Measurements from ENCODE around the gene MYO10.

DNA sequence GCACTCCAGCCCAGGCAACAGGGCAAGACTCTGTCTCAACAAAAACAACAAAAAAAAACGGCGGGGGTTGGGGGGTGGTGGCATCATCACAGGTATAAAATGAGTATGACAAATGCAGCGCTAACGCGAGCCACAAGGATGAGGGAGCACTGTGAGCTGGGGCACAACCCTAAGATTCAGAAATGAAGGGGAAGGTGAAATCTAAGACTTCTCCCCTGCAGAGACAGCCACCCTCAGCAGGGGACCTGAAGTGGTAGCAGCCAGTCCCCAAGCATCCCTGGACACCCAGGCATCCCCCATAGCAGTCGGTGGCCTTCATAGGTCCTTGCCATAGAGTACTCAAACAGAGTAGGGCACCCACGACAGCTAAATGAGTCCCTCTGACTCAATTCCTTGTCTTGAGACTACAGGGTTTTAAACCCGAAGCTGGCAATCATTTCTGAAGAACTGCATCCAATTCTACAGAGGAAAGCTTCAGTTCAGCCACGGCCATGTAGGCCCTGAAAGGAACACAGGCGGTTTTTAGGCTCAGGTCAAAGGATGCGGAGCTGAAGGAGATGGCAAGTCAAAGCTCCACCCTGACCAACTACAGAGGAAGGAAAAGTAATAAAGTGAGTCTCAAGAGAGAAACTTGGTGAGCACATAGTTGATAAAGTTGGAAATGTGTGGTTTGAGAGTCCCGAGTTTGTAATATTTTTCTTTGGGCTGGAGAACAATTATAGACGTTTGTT, 50.3 kb downstream of the MYO10 start:
- TF ChIP-seq, protein P1, sequence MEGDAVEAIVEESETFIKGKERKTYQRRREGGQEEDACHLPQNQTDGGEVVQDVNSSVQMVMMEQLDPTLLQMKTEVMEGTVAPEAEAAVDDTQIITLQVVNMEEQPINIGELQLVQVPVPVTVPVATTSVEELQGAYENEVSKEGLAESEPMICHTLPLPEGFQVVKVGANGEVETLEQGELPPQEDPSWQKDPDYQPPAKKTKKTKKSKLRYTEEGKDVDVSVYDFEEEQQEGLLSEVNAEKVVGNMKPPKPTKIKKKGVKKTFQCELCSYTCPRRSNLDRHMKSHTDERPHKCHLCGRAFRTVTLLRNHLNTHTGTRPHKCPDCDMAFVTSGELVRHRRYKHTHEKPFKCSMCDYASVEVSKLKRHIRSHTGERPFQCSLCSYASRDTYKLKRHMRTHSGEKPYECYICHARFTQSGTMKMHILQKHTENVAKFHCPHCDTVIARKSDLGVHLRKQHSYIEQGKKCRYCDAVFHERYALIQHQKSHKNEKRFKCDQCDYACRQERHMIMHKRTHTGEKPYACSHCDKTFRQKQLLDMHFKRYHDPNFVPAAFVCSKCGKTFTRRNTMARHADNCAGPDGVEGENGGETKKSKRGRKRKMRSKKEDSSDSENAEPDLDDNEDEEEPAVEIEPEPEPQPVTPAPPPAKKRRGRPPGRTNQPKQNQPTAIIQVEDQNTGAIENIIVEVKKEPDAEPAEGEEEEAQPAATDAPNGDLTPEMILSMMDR (IDR thresholded peaks at IDR 0.05): no peak
- TF ChIP-seq, protein P2, sequence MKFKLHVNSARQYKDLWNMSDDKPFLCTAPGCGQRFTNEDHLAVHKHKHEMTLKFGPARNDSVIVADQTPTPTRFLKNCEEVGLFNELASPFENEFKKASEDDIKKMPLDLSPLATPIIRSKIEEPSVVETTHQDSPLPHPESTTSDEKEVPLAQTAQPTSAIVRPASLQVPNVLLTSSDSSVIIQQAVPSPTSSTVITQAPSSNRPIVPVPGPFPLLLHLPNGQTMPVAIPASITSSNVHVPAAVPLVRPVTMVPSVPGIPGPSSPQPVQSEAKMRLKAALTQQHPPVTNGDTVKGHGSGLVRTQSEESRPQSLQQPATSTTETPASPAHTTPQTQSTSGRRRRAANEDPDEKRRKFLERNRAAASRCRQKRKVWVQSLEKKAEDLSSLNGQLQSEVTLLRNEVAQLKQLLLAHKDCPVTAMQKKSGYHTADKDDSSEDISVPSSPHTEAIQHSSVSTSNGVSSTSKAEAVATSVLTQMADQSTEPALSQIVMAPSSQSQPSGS (CRISPR knock-in tag; IDR thresholded peaks at IDR 0.05; ENCODE audit: borderline replicate concordance, low read depth): no peak
- TF ChIP-seq, protein P3, sequence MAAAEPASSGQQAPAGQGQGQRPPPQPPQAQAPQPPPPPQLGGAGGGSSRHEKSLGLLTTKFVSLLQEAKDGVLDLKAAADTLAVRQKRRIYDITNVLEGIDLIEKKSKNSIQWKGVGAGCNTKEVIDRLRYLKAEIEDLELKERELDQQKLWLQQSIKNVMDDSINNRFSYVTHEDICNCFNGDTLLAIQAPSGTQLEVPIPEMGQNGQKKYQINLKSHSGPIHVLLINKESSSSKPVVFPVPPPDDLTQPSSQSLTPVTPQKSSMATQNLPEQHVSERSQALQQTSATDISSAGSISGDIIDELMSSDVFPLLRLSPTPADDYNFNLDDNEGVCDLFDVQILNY (CRISPR knock-in tag; IDR thresholded peaks at IDR 0.05): no peak
- no peak for TF ChIP-seq NFYB (CRISPR knock-in tag; conservative IDR thresholded peaks at IDR 0.05; ENCODE audit: low read depth)
- no peak for TF ChIP-seq SP1 (CRISPR knock-in tag; conservative IDR thresholded peaks at IDR 0.05)
- TF ChIP-seq JUN (CRISPR knock-in tag; IDR thresholded peaks at IDR 0.05): no peak
- TF ChIP-seq, protein P4, sequence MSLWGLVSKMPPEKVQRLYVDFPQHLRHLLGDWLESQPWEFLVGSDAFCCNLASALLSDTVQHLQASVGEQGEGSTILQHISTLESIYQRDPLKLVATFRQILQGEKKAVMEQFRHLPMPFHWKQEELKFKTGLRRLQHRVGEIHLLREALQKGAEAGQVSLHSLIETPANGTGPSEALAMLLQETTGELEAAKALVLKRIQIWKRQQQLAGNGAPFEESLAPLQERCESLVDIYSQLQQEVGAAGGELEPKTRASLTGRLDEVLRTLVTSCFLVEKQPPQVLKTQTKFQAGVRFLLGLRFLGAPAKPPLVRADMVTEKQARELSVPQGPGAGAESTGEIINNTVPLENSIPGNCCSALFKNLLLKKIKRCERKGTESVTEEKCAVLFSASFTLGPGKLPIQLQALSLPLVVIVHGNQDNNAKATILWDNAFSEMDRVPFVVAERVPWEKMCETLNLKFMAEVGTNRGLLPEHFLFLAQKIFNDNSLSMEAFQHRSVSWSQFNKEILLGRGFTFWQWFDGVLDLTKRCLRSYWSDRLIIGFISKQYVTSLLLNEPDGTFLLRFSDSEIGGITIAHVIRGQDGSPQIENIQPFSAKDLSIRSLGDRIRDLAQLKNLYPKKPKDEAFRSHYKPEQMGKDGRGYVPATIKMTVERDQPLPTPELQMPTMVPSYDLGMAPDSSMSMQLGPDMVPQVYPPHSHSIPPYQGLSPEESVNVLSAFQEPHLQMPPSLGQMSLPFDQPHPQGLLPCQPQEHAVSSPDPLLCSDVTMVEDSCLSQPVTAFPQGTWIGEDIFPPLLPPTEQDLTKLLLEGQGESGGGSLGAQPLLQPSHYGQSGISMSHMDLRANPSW (CRISPR knock-in tag; conservative IDR thresholded peaks at IDR 0.05; ENCODE audit: low read depth): no peak
- TF ChIP-seq, protein P5, sequence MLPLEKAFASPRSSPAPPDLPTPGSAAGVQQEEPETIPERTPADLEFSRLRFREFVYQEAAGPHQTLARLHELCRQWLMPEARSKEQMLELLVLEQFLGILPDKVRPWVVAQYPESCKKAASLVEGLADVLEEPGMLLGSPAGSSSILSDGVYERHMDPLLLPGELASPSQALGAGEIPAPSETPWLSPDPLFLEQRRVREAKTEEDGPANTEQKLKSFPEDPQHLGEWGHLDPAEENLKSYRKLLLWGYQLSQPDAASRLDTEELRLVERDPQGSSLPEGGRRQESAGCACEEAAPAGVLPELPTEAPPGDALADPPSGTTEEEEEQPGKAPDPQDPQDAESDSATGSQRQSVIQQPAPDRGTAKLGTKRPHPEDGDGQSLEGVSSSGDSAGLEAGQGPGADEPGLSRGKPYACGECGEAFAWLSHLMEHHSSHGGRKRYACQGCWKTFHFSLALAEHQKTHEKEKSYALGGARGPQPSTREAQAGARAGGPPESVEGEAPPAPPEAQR (CRISPR knock-in tag; IDR thresholded peaks at IDR 0.05): no peak
- TF ChIP-seq, protein P6, sequence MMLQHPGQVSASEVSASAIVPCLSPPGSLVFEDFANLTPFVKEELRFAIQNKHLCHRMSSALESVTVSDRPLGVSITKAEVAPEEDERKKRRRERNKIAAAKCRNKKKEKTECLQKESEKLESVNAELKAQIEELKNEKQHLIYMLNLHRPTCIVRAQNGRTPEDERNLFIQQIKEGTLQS (CRISPR knock-in tag; conservative IDR thresholded peaks at IDR 0.05): no peak
- TF ChIP-seq, protein P7, sequence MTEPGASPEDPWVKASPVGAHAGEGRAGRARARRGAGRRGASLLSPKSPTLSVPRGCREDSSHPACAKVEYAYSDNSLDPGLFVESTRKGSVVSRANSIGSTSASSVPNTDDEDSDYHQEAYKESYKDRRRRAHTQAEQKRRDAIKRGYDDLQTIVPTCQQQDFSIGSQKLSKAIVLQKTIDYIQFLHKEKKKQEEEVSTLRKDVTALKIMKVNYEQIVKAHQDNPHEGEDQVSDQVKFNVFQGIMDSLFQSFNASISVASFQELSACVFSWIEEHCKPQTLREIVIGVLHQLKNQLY (CRISPR knock-in tag; IDR thresholded peaks at IDR 0.05): no peak
- no peak for TF ChIP-seq TCF7 (CRISPR knock-in tag; IDR thresholded peaks at IDR 0.05; ENCODE audit: low read depth)
- no peak for TF ChIP-seq FOXJ3 (CRISPR knock-in tag; IDR thresholded peaks at IDR 0.05; ENCODE audit: borderline replicate concordance)
- TF ChIP-seq, protein P8, sequence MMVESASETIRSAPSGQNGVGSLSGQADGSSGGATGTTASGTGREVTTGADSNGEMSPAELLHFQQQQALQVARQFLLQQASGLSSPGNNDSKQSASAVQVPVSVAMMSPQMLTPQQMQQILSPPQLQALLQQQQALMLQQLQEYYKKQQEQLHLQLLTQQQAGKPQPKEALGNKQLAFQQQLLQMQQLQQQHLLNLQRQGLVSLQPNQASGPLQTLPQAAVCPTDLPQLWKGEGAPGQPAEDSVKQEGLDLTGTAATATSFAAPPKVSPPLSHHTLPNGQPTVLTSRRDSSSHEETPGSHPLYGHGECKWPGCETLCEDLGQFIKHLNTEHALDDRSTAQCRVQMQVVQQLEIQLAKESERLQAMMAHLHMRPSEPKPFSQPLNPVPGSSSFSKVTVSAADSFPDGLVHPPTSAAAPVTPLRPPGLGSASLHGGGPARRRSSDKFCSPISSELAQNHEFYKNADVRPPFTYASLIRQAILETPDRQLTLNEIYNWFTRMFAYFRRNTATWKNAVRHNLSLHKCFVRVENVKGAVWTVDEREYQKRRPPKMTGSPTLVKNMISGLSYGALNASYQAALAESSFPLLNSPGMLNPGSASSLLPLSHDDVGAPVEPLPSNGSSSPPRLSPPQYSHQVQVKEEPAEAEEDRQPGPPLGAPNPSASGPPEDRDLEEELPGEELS (CRISPR knock-in tag; IDR thresholded peaks at IDR 0.05): no peak
- no peak for TF ChIP-seq TEAD4 (CRISPR knock-in tag; IDR thresholded peaks at IDR 0.05)
